GM06990 (cell line): Measurements from ENCODE around the gene AACS.
"Not testable (repeated sequence)": the region's sequence is repeated elsewhere in the genome, so short reads cannot be mapped to it uniquely, and the experiment has no call there.

Source experiments
- DNase-seq: peaks from one replicate; pipeline ENCODE4 v3.0.0-alpha.2; 2011; ENCODE audit not compliant: insufficient read length; ENCODE audit errors: extremely low read depth
- H3K27me3 ChIP-seq: replicated peaks from 2 replicates; pipeline ENCODE4 v1.6.0; 2011; ENCODE audit warnings: low read length; ENCODE audit not compliant: control insufficient read depth, insufficient read depth
- H3K36me3 ChIP-seq: 2 replicates; pipeline ENCODE4 v1.5.1; 2011; ENCODE audit warnings: low read length; ENCODE audit not compliant: control insufficient read depth, insufficient read depth
- H3K4me3 ChIP-seq: replicated peaks from 2 replicates; pipeline ENCODE4 v1.5.1; 2011; ENCODE audit warnings: low read depth, mild to moderate bottlenecking, control low read depth, low read length
- TF ChIP-seq, protein P1 (sequence below): IDR thresholded peaks from 2 replicates; pipeline ENCODE4 v1.5.1; 2011; ENCODE audit warnings: low read length, control low read depth, mild to moderate bottlenecking, inconsistent platforms; ENCODE audit not compliant: insufficient read depth, poor library complexity, severe bottlenecking

The AACS gene

DNA sequence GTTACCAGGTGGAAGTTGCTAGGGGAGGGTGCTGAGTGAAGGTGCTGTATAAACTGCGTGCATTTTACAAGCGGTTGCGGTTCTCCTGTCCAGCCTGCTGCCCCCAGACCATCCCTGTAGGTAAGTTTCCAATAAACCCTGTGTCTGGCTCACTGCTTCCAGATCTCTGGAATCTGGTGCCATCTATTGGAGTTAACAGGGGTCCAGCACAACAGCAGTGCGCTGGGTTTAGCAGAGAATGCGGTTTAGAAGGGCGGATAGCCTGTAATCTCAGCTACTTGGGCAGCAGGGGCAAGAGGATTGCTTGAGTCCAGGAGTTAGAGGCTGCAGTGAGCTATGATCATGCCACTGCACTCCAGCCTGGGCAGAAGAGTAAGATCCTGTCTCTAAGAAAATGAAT lies 4.9 kb downstream of the AACS start:
- H3K4me3 ChIP-seq: no peak overlapping the region
- no peaks in the 10 kb centered on the region for H3K27me3 ChIP-seq
- H3K36me3 ChIP-seq: peaks cover 2% of the 10 kb centered on the region
- DNase-seq: no peak
- TF ChIP-seq, protein P1, sequence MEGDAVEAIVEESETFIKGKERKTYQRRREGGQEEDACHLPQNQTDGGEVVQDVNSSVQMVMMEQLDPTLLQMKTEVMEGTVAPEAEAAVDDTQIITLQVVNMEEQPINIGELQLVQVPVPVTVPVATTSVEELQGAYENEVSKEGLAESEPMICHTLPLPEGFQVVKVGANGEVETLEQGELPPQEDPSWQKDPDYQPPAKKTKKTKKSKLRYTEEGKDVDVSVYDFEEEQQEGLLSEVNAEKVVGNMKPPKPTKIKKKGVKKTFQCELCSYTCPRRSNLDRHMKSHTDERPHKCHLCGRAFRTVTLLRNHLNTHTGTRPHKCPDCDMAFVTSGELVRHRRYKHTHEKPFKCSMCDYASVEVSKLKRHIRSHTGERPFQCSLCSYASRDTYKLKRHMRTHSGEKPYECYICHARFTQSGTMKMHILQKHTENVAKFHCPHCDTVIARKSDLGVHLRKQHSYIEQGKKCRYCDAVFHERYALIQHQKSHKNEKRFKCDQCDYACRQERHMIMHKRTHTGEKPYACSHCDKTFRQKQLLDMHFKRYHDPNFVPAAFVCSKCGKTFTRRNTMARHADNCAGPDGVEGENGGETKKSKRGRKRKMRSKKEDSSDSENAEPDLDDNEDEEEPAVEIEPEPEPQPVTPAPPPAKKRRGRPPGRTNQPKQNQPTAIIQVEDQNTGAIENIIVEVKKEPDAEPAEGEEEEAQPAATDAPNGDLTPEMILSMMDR: no peak

- Histone ChIP-seq H3K36me3 (peaks cover 2% of the 10 kb centered on the region), H3K27me3 (no peaks in the 10 kb centered on the region), H3K4me3 (no peak overlapping the region)
- DNase-seq: no peak
- TF ChIP-seq, protein P1: no peak
Measured at GRCh38 chr12:125070661-125071390, 5.6 kb downstream of the AACS start.

DNA sequence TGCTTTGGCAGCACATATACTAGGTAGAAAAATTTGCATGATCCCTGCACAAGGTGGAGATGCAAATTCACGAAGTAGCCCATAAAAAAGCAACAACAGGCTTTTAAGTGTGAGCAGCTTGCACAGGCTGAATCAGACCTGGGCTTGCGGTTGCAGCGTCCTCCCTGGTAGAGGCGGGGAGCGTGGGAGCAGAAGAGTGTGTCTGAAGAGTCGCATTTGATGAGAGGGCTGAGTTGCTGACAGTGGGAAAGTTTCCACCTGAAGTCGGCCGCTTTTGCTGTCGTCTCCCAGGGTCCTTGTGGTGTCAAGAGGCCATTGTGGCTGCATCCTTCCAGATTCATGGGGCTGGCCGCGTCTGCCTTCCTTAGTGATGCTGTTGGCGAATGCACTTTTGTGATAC lies 6.2 kb downstream of the AACS start:
- H3K4me3 ChIP-seq: no peak overlapping the region
- peaks cover 4% of the 10 kb centered on the region for H3K36me3 ChIP-seq
- TF ChIP-seq, protein P1: no peak
- no peaks in the 10 kb centered on the region for H3K27me3 ChIP-seq
- no peak for DNase-seq

GRCh38 chr12:125072496-125072895 lies 7.3 kb downstream of the AACS start:
- peaks cover 4% of the 10 kb centered on the region for H3K36me3 ChIP-seq
- H3K27me3 ChIP-seq: no peaks in the 10 kb centered on the region
- H3K4me3 ChIP-seq: no peak overlapping the region
- DNase-seq: no peak
- TF ChIP-seq, protein P1: no peak

- not testable (repeated sequence) for H3K27me3 ChIP-seq, H3K36me3 ChIP-seq, H3K4me3 ChIP-seq, DNase-seq
Measured at GRCh38 chr12:125074294-125074693, 9.1 kb downstream of the AACS start.

GRCh38 chr12:125076103-125076502 lies 10.9 kb downstream of the AACS start:
- no peak overlapping the region for H3K4me3 ChIP-seq
- H3K27me3 ChIP-seq: no peaks in the 10 kb centered on the region
- TF ChIP-seq, protein P1: no peak
- no peak for DNase-seq
- H3K36me3 ChIP-seq: peaks cover 8% of the 10 kb centered on the region
